CD4-positive, alpha-beta T cell treated with Interleukin-15 for 4 hours (primary cell): ENCODE results near the gene KAZN.

Experiments used
- DNase-seq: peaks from one replicate; pipeline ENCODE4 v3.0.0-alpha.2; 2020; ENCODE audit warnings: low spot score

KAZN gene

GRCh38 chr1:14827870-14828269, 229.4 kb downstream of the KAZN start:
- no peak for DNase-seq

GRCh38 chr1:14828665-14829064, 230.2 kb downstream of the KAZN start:
- no peak for DNase-seq

DNA sequence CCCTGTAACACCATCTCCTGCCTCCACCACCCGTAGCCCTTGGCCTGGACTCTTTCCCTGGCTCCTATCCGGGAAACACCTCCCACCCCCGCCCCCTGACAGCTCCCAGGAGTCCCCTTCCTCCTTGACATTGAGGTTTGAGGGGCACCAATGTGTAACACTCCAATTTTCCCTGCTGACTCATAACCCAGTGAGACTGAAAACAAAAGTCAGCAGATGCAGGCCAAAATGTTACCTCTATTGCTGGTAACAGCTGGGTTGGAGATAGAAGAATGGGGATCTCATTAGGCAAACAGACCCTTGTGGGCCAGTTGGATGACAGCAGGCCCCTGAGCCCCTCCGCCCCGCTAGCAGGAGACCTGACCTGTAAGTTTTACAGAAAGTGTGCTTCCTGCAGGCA, 237.2 kb downstream of the KAZN start:
- DNase-seq = no peak

DNA sequence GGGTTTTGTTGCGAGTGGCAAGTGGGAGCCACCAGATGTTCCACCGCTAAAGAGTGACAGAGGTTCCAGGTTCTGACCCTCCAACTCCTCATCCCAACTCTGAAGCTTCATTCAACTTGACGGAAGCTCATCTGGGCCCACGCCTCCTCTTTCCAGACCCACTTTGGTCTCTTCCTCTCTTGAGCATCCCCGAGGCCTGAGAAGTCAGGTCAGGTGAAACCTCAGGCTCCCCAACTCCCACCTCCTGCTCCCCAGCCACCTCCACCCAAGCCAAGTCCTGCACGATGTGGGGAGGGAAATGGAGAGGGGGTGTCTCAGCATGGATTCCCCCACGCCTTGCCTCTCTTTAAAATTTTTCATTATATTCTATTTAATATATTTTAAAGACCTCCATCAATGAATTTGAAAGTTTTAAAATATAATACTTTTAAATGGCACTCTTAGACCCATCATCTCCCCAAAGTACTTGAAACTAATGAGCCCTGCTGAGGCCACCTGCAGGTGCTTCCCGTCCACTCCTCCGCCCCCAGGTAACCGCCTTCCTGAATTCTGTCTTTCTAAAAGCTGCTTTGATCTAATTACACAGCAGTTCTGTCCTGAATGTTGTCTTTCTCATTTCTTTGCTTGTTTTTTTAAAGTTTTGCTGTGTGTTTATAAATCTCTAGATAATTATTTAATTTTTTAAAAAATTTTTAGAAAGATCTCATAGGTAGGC, 238.1 kb downstream of the KAZN start:
- no peak for DNase-seq

- no peak for DNase-seq
Measured at GRCh38 chr1:14840374-14840773, 241.9 kb downstream of the KAZN start.

- no peak for DNase-seq
Measured at GRCh38 chr1:14841456-14841855, 243.0 kb downstream of the KAZN start.

DNA sequence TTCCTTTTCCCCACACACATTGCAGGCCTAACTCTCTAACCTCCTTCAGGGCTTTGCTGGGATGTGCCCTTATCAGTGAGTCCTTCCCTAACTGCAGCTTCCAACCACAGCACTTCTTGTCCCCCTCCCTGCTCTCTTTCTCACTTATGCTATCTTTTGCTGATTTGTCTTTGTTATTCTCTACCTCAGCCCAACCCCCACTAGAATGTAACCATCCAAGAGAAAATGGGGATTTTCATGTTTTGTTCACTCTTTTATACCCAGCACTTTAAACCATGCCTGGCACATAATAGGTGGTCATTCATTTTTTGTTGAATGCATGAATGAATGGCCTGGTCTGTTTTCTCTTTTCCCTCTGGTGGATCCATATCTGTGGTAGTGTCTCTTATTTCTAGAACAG, 243.5 kb downstream of the KAZN start:
- no peak for DNase-seq

DNA sequence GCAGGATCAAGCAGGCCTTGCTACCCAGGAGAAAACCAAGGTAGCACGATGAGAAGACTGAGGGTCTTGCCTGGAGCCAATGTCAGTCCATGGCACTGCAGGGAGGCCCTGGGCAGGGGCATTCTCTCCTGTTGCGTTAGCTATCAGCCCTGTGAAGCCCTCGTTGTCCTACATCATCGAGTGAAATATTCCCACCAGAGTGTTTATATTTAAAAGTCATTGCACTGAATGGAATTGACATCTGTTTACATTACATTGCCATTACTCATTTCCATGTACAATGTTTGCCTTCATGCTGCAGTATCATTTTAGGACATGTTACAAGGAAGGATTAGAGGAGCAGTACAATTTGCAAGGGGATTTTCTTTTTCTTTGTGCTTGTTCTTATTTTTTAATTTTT, 243.9 kb downstream of the KAZN start:
- DNase-seq = no peak

DNA sequence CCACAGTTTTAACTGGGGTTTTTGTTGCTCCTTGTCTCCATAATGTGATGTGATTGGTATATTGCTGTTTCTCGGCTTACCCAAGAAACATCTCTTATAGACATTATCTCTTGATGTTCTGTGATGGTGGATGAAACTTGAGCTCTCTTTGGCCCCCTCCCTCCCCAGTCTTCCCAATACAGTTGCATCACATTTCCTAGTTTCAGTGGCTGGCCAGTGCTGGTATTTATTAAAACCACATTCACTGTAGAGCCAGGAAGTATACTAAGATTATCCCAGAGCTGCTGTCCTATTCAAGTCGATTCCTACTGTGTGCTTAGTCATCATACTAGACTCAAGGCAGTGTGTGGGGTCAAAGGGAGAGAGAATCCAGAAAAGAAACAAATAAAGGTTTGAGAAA, 244.4 kb downstream of the KAZN start:
- DNase-seq = no peak

- DNase-seq = no peak
Measured at GRCh38 chr1:14843525-14843924, 245.0 kb downstream of the KAZN start.

GRCh38 chr1:14844356-14844755, 245.9 kb downstream of the KAZN start:
- DNase-seq = no peak

GRCh38 chr1:14844923-14845617, 246.6 kb downstream of the KAZN start:
- no peak for DNase-seq

DNA sequence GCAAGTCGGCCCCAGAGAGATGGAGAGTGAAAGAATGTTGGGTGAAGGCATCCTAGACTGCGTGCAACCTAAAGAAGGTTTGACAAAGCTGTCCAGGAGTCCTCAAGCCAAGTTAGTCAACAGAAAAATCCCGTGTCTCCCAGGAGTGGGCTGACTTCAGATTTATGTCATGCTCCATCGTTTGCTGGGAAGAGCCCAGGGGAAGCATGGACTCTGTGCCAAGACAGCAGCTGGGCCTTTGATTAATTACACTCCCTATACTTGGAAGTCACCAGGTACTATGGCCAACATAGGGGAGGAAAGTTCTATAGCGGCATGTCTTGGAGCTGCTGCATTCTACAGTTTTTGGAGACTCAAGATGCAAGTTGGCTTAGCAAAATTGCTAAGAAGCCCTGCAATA, 247.4 kb downstream of the KAZN start:
- no peak for DNase-seq

- no peak for DNase-seq
Measured at GRCh38 chr1:14846688-14847087, 248.2 kb downstream of the KAZN start.

GRCh38 chr1:14848203-14848602, 249.7 kb downstream of the KAZN start:
- DNase-seq = no peak

- DNase-seq = no peak
Measured at GRCh38 chr1:14848625-14849024, 250.1 kb downstream of the KAZN start.

- DNase-seq = no peak
Measured at GRCh38 chr1:14849038-14849437, 250.6 kb downstream of the KAZN start.

GRCh38 chr1:14850563-14850962, 252.1 kb downstream of the KAZN start:
- DNase-seq = no peak

DNA sequence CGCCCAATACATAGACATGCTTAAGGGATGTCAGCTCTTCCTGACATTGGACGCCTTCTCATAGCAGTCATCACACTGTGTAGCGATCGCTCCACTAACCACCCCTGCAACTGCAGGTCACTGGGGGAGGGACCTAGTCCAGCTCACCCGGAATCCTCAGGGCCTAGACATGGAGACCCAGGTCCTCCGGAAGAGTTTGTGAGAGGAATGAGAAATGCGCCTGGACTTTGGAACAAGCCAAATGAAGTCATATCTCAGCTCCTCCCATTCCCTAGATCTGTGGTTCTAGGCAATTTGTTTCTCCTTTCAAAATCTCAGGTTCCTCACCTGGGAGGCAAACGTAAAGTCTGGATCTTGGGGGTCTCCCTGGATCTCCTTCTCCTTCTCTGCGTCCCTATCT, 253.3 kb downstream of the KAZN start:
- no peak for DNase-seq

- DNase-seq = no peak
Measured at GRCh38 chr1:14852291-14852690, 253.8 kb downstream of the KAZN start.

- no peak for DNase-seq
Measured at GRCh38 chr1:14853518-14853917, 255.0 kb downstream of the KAZN start.

GRCh38 chr1:14855268-14855667, 256.8 kb downstream of the KAZN start:
- DNase-seq = no peak

- DNase-seq = no peak
Measured at GRCh38 chr1:14855801-14856200, 257.3 kb downstream of the KAZN start.
